Loucy (cell line): Measurements from ENCODE around the gene SNX4.

Experiments
- H2AFZ ChIP-seq: fragments of 200-600 bp; sonication (generic); 2 replicates; pipeline ENCODE4 v1.6.0; 2016; ENCODE audit warnings: antibody characterized with exemption, mild to moderate bottlenecking, low read length, moderate library complexity
- H3F3A ChIP-seq: fragments of 200-600 bp; 2 replicates; pipeline ENCODE4 v1.6.0; 2016; ENCODE audit warnings: antibody characterized with exemption, low read depth, mild to moderate bottlenecking
- H3K27me3 ChIP-seq: fragments of 200-600 bp; sonication (generic); 2 replicates; pipeline ENCODE4 v1.6.1; 2014; ENCODE audit warnings: low read length, mild to moderate bottlenecking; ENCODE audit not compliant: insufficient read depth, poor library complexity, severe bottlenecking
- H3K36me3 ChIP-seq: fragments of 200-600 bp; sonication (generic); 2 replicates; pipeline ENCODE4 v1.6.1; 2016; ENCODE audit warnings: low read length; ENCODE audit not compliant: insufficient read depth
- H3K4me1 ChIP-seq: fragments of 200-600 bp; sonication (generic); 2 replicates; pipeline ENCODE4 v1.5.1; 2014; ENCODE audit warnings: low read length, mild to moderate bottlenecking; ENCODE audit not compliant: insufficient read depth, poor library complexity, severe bottlenecking
- H3K4me2 ChIP-seq: fragments of 200-600 bp; sonication (generic); 2 replicates; pipeline ENCODE4 v1.6.0; 2014; ENCODE audit warnings: antibody characterized with exemption, low read length, low read depth, mild to moderate bottlenecking; ENCODE audit not compliant: poor library complexity, severe bottlenecking
- H3K4me3 ChIP-seq: fragments of 200-600 bp; sonication (generic); 2 replicates; pipeline ENCODE4 v1.5.1; 2014; ENCODE audit warnings: low read length, mild to moderate bottlenecking, mixed read lengths; ENCODE audit not compliant: poor library complexity, severe bottlenecking
- H3K79me2 ChIP-seq: fragments of 200-600 bp; sonication (generic); 2 replicates; pipeline ENCODE4 v1.6.1; 2014; ENCODE audit warnings: low read length; ENCODE audit not compliant: insufficient read depth
- H3K9ac ChIP-seq: fragments of 200-600 bp; sonication (generic); 2 replicates; pipeline ENCODE4 v1.6.0; 2014; ENCODE audit warnings: mild to moderate bottlenecking, low read depth, low read length, moderate library complexity; ENCODE audit not compliant: poor library complexity, severe bottlenecking
- H3K9me2 ChIP-seq: fragments of 200-600 bp; sonication (generic); replicated peaks from 2 replicates; pipeline ENCODE4 v1.6.1; 2016; ENCODE audit warnings: low read depth, low read length, mixed read lengths
- H3K9me3 ChIP-seq: fragments of 200-600 bp; sonication (generic); 2 replicates; pipeline ENCODE4 v1.6.1; 2014; ENCODE audit warnings: mild to moderate bottlenecking, antibody characterized with exemption, low read length, low read depth; ENCODE audit not compliant: insufficient read depth
- H4K20me1 ChIP-seq: fragments of 200-600 bp; sonication (generic); 2 replicates; pipeline ENCODE4 v1.6.0; 2014; ENCODE audit warnings: antibody characterized with exemption, low read length, mild to moderate bottlenecking; ENCODE audit not compliant: insufficient read depth, poor library complexity, severe bottlenecking
- CTCF ChIP-seq: fragments of 200-600 bp; sonication (generic); conservative IDR thresholded peaks from 2 replicates; pipeline ENCODE4 v1.5.1; 2014; ENCODE audit warnings: mild to moderate bottlenecking, antibody characterized with exemption, low read length
- EZH2phosphoT487 ChIP-seq: fragments of 200-600 bp; IDR thresholded peaks from 2 replicates; pipeline ENCODE4 v1.6.1; 2018; ENCODE audit warnings: antibody characterized with exemption, mild to moderate bottlenecking, moderate library complexity, borderline replicate concordance

SNX4 gene

GRCh38 chr3:125462722-125463299 lies 57.2 kb downstream of the SNX4 start:
- no peaks in the 10 kb centered on the region for H3F3A ChIP-seq
- H4K20me1 ChIP-seq, result no peaks in the 10 kb centered on the region
- H3K9me2 ChIP-seq, result no peaks in the 10 kb centered on the region
- H3K4me2 ChIP-seq, result no peak overlapping the region
- H2AFZ ChIP-seq, result no peak overlapping the region
- TF ChIP-seq CTCF (no peak), EZH2phosphoT487 (no peak)
- no peaks in the 10 kb centered on the region for H3K9me3 ChIP-seq
- H3K79me2 ChIP-seq, result no peaks in the 10 kb centered on the region
- no peaks in the 10 kb centered on the region for H3K27me3 ChIP-seq
- H3K4me3 ChIP-seq, result no peak overlapping the region
- no peak overlapping the region for H3K9ac ChIP-seq
- peaks cover 63% of the 10 kb centered on the region; the same call in 1 of the 2 replicates for H3K36me3 ChIP-seq
- no peaks in the 10 kb centered on the region for H3K4me1 ChIP-seq

- Histone ChIP-seq H3K9ac (no peak overlapping the region), H3F3A (no peaks in the 10 kb centered on the region), H3K4me2 (no peak overlapping the region), H3K79me2 (no peaks in the 10 kb centered on the region), H4K20me1 (no peaks in the 10 kb centered on the region), H3K4me3 (no peak overlapping the region), H3K36me3 (peaks cover 63% of the 10 kb centered on the region; the same call in 1 of the 2 replicates), H3K27me3 (no peaks in the 10 kb centered on the region), H3K9me3 (no peaks in the 10 kb centered on the region), H3K9me2 (no peaks in the 10 kb centered on the region), H2AFZ (no peak overlapping the region), H3K4me1 (no peaks in the 10 kb centered on the region)
- TF ChIP-seq CTCF, result no peak
- no peak for TF ChIP-seq EZH2phosphoT487
Measured at GRCh38 chr3:125461896-125462295, 58.1 kb downstream of the SNX4 start.

- Histone ChIP-seq H3F3A (no peaks in the 10 kb centered on the region), H2AFZ (no peak overlapping the region), H3K9me3 (no peaks in the 10 kb centered on the region), H3K4me3 (no peak overlapping the region), H4K20me1 (no peaks in the 10 kb centered on the region), H3K4me1 (no peaks in the 10 kb centered on the region), H3K36me3 (peaks cover 62% of the 10 kb centered on the region; the same call in 1 of the 2 replicates), H3K9ac (no peak overlapping the region), H3K9me2 (no peaks in the 10 kb centered on the region), H3K79me2 (no peaks in the 10 kb centered on the region), H3K27me3 (no peaks in the 10 kb centered on the region), H3K4me2 (no peak overlapping the region)
- TF ChIP-seq EZH2phosphoT487 (no peak), CTCF (no peak)
Measured at GRCh38 chr3:125460233-125460632, 59.8 kb downstream of the SNX4 start.
